Measurements from ENCODE around the gene LMO7. TPM values are rescaled to one million over a fixed set of nuclear protein-coding genes. Genes with fewer than 3 reads are reported as not detected.

LMO7 gene
- polyA plus RNA-seq, 1 experiment, result 76.9 TPM

DNA sequence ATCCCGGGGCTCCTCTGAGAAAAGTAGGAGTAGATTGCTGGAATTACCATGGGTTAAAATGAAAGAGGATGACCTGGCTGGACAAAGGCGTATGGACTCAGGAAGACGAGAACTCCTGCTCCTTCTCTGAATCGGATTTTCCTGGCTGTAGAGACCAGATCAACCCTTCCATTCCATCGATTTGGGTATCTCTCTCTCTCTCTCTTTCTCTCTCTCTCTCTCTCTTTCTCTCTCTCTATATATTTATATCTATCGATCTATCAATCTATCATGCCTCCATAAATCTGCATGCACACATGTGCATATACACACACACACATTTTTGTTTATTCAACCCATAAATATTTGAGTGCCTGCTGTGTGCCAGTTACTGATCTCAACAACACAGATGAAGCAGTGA lies 234.9 kb downstream of the LMO7 start:
- CTCF ChIA-PET, result interaction anchor here (0.7 to 7.9 kb wide), 33 partner anchors 11 to 1131 kb away, joined by 3 to 105 read pairs (median 5); no protein-coding TSS in a partner anchor
- POLR2A ChIA-PET, result no interaction called here
- TF ChIP-seq CTCF (IDR thresholded peaks at IDR 0.05; ENCODE audit: low read depth, low read length), result no peak
- H3K27ac ChIP-seq (ENCODE audit: low read depth, low read length), result no peak overlapping the region
- no peaks in the 10 kb centered on the region for H3K27me3 ChIP-seq (ENCODE audit: control insufficient read depth, insufficient read depth, low read length)
- no peaks in the 10 kb centered on the region for H3K9me3 ChIP-seq (ENCODE audit: control insufficient read depth, insufficient read depth, low read length)
- H3K4me3 ChIP-seq (ENCODE audit: low read depth, low read length), result no peak overlapping the region
- DNase-seq (ENCODE audit: low read depth, low spot score), result no peak

- Histone ChIP-seq H3K27me3 (ENCODE audit: control insufficient read depth, insufficient read depth, low read length) (peaks cover under 1% of the 10 kb centered on the region), H3K9me3 (ENCODE audit: control insufficient read depth, insufficient read depth, low read length) (no peaks in the 10 kb centered on the region), H3K4me3 (ENCODE audit: low read depth, low read length) (no peak overlapping the region), H3K27ac (ENCODE audit: low read depth, low read length) (no peak overlapping the region)
- POLR2A ChIA-PET, result no interaction called here
- CTCF ChIA-PET, result interaction anchor here (1.3 to 7.9 kb wide), 4 partner anchors 176 to 1031 kb away, joined by 3 to 132 read pairs (median 70); no protein-coding TSS in a partner anchor
- DNase-seq (ENCODE audit: low read depth, low spot score), result no peak
- TF ChIP-seq CTCF (IDR thresholded peaks at IDR 0.05; ENCODE audit: low read depth, low read length), result no peak
Measured at GRCh38 chr13:75872980-75873379, 236.8 kb downstream of the LMO7 start.

- ChIA-PET CTCF (interaction anchor here (1.3 to 7.9 kb wide), 4 partner anchors 177 to 1030 kb away, joined by 3 to 132 read pairs (median 70); no protein-coding TSS in a partner anchor), POLR2A (no interaction called here)
- H3K27ac ChIP-seq (ENCODE audit: low read depth, low read length), result no peak overlapping the region
Measured at GRCh38 chr13:75873494-75873893, 237.4 kb downstream of the LMO7 start.

DNA sequence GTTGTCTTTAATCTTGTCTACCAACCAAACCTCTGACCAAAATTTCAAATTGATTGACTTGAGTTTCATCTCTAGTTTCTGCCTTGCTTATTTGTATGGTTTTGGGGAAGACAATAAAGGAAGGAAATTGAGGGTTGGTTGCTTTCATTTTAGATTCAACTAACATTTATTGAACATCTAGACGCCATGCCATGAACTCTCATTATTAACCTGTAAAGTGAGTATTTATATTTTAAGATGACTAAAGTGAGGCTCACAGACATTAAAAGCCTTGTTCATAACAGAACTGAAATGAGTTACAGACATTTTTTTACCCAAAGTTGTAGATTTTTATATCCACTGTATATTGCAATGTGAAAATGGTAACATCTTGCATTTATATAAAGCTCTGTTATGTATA lies 239.3 kb downstream of the LMO7 start:
- ChIA-PET POLR2A (interaction anchor here (0.7 kb wide), 1 partner anchor 62 kb away, joined by 3 read pairs; no protein-coding TSS in a partner anchor), CTCF (interaction anchor here (0.6 to 6.6 kb wide), 27 partner anchors 7 to 1167 kb away, joined by 3 to 132 read pairs (median 5); no protein-coding TSS in a partner anchor)
- TF ChIP-seq CTCF (IDR thresholded peaks at IDR 0.05; ENCODE audit: low read depth, low read length), result no peak
- Histone ChIP-seq H3K4me3 (ENCODE audit: low read depth, low read length) (no peak overlapping the region), H3K27me3 (ENCODE audit: control insufficient read depth, insufficient read depth, low read length) (peaks cover 4% of the 10 kb centered on the region), H3K9me3 (ENCODE audit: control insufficient read depth, insufficient read depth, low read length) (no peaks in the 10 kb centered on the region), H3K27ac (ENCODE audit: low read depth, low read length) (no peak overlapping the region)
- no peak for DNase-seq (ENCODE audit: low read depth, low spot score)

More at GRCh38 chr13:75873494-75873893, 237.4 kb downstream of the LMO7 start:
- no peak for TF ChIP-seq CTCF (IDR thresholded peaks at IDR 0.05; ENCODE audit: low read depth, low read length)
- Histone ChIP-seq H3K9me3 (ENCODE audit: control insufficient read depth, insufficient read depth, low read length) (no peaks in the 10 kb centered on the region), H3K4me3 (ENCODE audit: low read depth, low read length) (no peak overlapping the region), H3K27me3 (ENCODE audit: control insufficient read depth, insufficient read depth, low read length) (peaks cover 3% of the 10 kb centered on the region)
- DNase-seq (ENCODE audit: low read depth, low spot score), result no peak

- DNase-seq (ENCODE audit: low read depth, low spot score), result peak; percentile 26
- ChIA-PET POLR2A (no interaction called here), CTCF (interaction anchor here (0.6 to 6.6 kb wide), 45 partner anchors 8 to 1167 kb away, joined by 3 to 132 read pairs (median 3); no protein-coding TSS in a partner anchor)
- peaks cover 4% of the 10 kb centered on the region for H3K27me3 ChIP-seq (ENCODE audit: control insufficient read depth, insufficient read depth, low read length)
- H3K27ac ChIP-seq (ENCODE audit: low read depth, low read length), result no peak overlapping the region
- TF ChIP-seq CTCF (IDR thresholded peaks at IDR 0.05; ENCODE audit: low read depth, low read length), result peak; percentile 92
- H3K9me3 ChIP-seq (ENCODE audit: control insufficient read depth, insufficient read depth, low read length), result no peaks in the 10 kb centered on the region
- H3K4me3 ChIP-seq (ENCODE audit: low read depth, low read length), result no peak overlapping the region
Measured at GRCh38 chr13:75876142-75877050, 240.3 kb downstream of the LMO7 start.
